B cell (primary cell): ENCODE results near the gene PLCB3. TPM values are rescaled to one million over a fixed set of nuclear protein-coding genes. Genes with fewer than 3 reads are reported as not detected.

Experiments
- ATAC-seq: fragments of 200-7000 bp; cut with Tn5 transposase; one replicate; pipeline ENCODE4 v1.10.0; 2021; ENCODE audit warnings: low read depth, mild to moderate bottlenecking, moderate number of reproducible peaks, moderate library complexity
- CTCF ChIA-PET: fragments of 350-600 bp; sonication (Branson Sonifier 250); formaldehyde crosslinking; loops from one replicate; lab custom pipeline; 2021; ENCODE audit warnings: antibody characterized with exemption, inconsistent platforms; lab: Charles Lee
- POLR2A ChIA-PET: fragments of 350-600 bp; sonication (Branson Sonifier 250); formaldehyde crosslinking; loops from one replicate; lab custom pipeline; 2021; ENCODE audit warnings: antibody characterized with exemption; lab: Charles Lee
- DNase-seq: peaks from one replicate; pipeline ENCODE4 v3.0.0; 2013
- H2AFZ ChIP-seq: 2 replicates; pipeline ENCODE4 v1.6.1; 2012; ENCODE audit warnings: mild to moderate bottlenecking, low read depth, low read length; ENCODE audit not compliant: insufficient read depth, poor library complexity, severe bottlenecking
- H3K27ac ChIP-seq, 2 donors: 1 replicate in 1 of 2; 2 replicates in 1 of 2; pipeline ENCODE4 v1.5.1; 2012 to 2013; ENCODE audit warnings: low read length in 2 of 2, mild to moderate bottlenecking in 2 of 2, moderate library complexity in 1 of 2
- H3K27me3 ChIP-seq, 4 experiments: fragments of 200-600 bp in 1 of 4; sonication (generic) in 1 of 4; replicated peaks in 1 of 4; 1 replicate in 2 of 4; 2 replicates in 2 of 4; pipeline versions ENCODE4 v1.6.1 to v1.7.0; 2013 to 2016; ENCODE audit warnings: low read length in 3 of 4, mild to moderate bottlenecking in 2 of 4, mixed read lengths in 1 of 4, moderate library complexity in 1 of 4; ENCODE audit not compliant: insufficient read depth in 4 of 4, control insufficient read depth in 3 of 4; ENCODE audit errors: control extremely low read depth in 1 of 4
- H3K36me3 ChIP-seq, 2 experiments: replicated peaks in 1 of 2; 1 replicate in 1 of 2; 2 replicates in 1 of 2; pipeline versions ENCODE4 v1.6.1 to v1.7.1; 2013; ENCODE audit warnings: low read length in 1 of 2; ENCODE audit not compliant: insufficient read depth in 2 of 2, control insufficient read depth in 1 of 2; ENCODE audit errors: control extremely low read depth in 1 of 2, extremely low read depth in 1 of 2
- H3K4me1 ChIP-seq, 2 donors: fragments of 200-600 bp in 1 of 2; sonication (generic) in 1 of 2; 1 replicate in 1 of 2; 2 replicates in 1 of 2; pipeline versions ENCODE4 v1.5.1 to v1.6.1; 2013 to 2017; ENCODE audit warnings: low read length in 2 of 2; ENCODE audit not compliant: control insufficient read depth in 2 of 2, insufficient read depth in 2 of 2
- H3K4me2 ChIP-seq: replicated peaks from 2 replicates; pipeline ENCODE3; 2012; ENCODE audit warnings: mild to moderate bottlenecking, low read depth, low read length; ENCODE audit not compliant: poor library complexity, severe bottlenecking
- H3K4me3 ChIP-seq, 5 experiments: fragments of 200-600 bp in 1 of 5; sonication (generic) in 1 of 5; 1 replicate in 3 of 5; 2 replicates in 2 of 5; pipeline versions ENCODE4 v1.5.1 to v1.7.0; 2011 to 2016; ENCODE audit warnings: low read length in 4 of 5, mild to moderate bottlenecking in 4 of 5, low read depth in 2 of 5, control low read depth in 1 of 5, moderate library complexity in 1 of 5; ENCODE audit not compliant: insufficient read depth in 1 of 5; ENCODE audit errors: control extremely low read depth in 1 of 5, extremely low read depth in 1 of 5
- H3K79me2 ChIP-seq: fragments of 200-600 bp; sonication (generic); one replicate; pipeline ENCODE4 v1.6.0; 2016; ENCODE audit warnings: low read length; ENCODE audit not compliant: control insufficient read depth, insufficient read depth
- H3K9ac ChIP-seq: fragments of 200-600 bp; sonication (generic); 2 replicates; pipeline ENCODE4 v1.6.1; 2017; ENCODE audit warnings: mild to moderate bottlenecking, low read length, moderate library complexity
- H3K9me3 ChIP-seq, 3 donors: one replicate each; pipeline versions ENCODE4 v1.6.1 to v1.7.1; 2013; ENCODE audit warnings: low read length in 2 of 3; ENCODE audit not compliant: control insufficient read depth in 2 of 3, insufficient read depth in 1 of 3; ENCODE audit errors: control extremely low read depth in 1 of 3
- H4K20me1 ChIP-seq: 2 replicates; pipeline ENCODE4 v1.6.0; 2012; ENCODE audit warnings: mild to moderate bottlenecking, low read length; ENCODE audit not compliant: insufficient read depth, control insufficient read depth, poor library complexity, severe bottlenecking
- H3K27ac Mint-ChIP-seq: one replicate; pipeline ENCODE4 v1.8.0; 2021; ENCODE audit warnings: mixed read lengths
- H3K27me3 Mint-ChIP-seq: one replicate; pipeline ENCODE4 v1.8.0; 2021; ENCODE audit warnings: mixed read lengths
- H3K4me1 Mint-ChIP-seq: one replicate; pipeline ENCODE4 v1.8.0; 2021; ENCODE audit warnings: mixed read lengths
- H3K4me3 Mint-ChIP-seq: one replicate; pipeline ENCODE4 v1.8.0; 2021; ENCODE audit warnings: mixed read lengths
- H3K9me3 Mint-ChIP-seq: one replicate; pipeline ENCODE4 v1.8.0; 2022; ENCODE audit warnings: mixed read lengths; ENCODE audit not compliant: insufficient read depth
- CTCF ChIP-seq: fragments of 200-600 bp; IDR thresholded peaks from one replicate; pipeline ENCODE4 v1.8.0; 2022; ENCODE audit warnings: antibody characterized with exemption, mild to moderate bottlenecking
- WGBS: methylation state at CpG from one replicate; pipeline ENCODE4 v1.1.5; 2013; ENCODE audit warnings: missing lambda C conversion rate; ENCODE audit not compliant: insufficient coverage; 5-methylcytosine and 5-hydroxymethylcytosine counted together
- intact Hi-C: fragments of 100-400 bp; cut with micrococcal nuclease; formaldehyde crosslinking; loops from one replicate; pipeline ENCODE4 v1.10.0; 2022
- polyA plus RNA-seq: library from polyadenylated mRNA; depleted of rRNA; stranded (reverse); fragments of >200 nt; gene quantifications from 2 replicates; pipeline ENCODE4 v1.2.3, GENCODE V29; 2012
- total RNA-seq, 2 donors: library from RNA; stranded (reverse); fragments of 120-200 nt in 1 of 2; gene quantifications; 1 replicate in 1 of 2; 2 replicates in 1 of 2; pipeline versions ENCODE4 v1.2.3 to v1.2.4, GENCODE V29; 2013 to 2022

Gene PLCB3
- total and polyA plus RNA-seq, 2 donors (not counting 1 experiment from before 2014, with no cell fraction given) = 3.0 to 8.1 TPM

GRCh38 chr11:64234647-64235379, 16.5 kb upstream of the PLCB3 start:
- Histone ChIP-seq H3K27me3 (no peaks in the 10 kb centered on the region), H3K4me2 (peak overlapping the region; percentile 99), H3K9me3 (no peaks in the 10 kb centered on the region), H3K4me3 (peak overlapping the region; percentile 53 to 84 (median 67)), H3K27ac (peak overlapping the region; percentile 65 to 85), H3K9ac (peak overlapping the region; percentile 89), H2AFZ (peak overlapping the region; percentile 64), H3K36me3 (peaks cover 0 to 27% of the 10 kb centered on the region in 2 experiments), H3K79me2 (peaks cover 23% of the 10 kb centered on the region), H4K20me1 (peaks cover 25% of the 10 kb centered on the region), H3K4me1 (peaks cover 30 to 68% of the 10 kb centered on the region in 2 donors)
- intact Hi-C loops = loop anchor here (1.0 kb wide), 1 partner anchor 9 kb away; the partner anchor contains the start of genes NUDT22 and TRPT1
- TF ChIP-seq CTCF = no peak
- peaks cover 62% of the 10 kb centered on the region for H3K4me1 Mint-ChIP-seq
- 2% methylated on average over 80 of the region's 80 CpGs for WGBS
- POLR2A ChIA-PET = interaction anchor here (0.9 to 2.7 kb wide), 5 partner anchors 10 to 609 kb away, joined by 3 to 8 read pairs (median 6); partner anchors contain the start of gene FERMT3
- CTCF ChIA-PET = interaction anchor here (1.3 to 2.2 kb wide), 3 partner anchors 28 to 66 kb away, joined by 4 to 10 read pairs (median 5); partner anchors contain the start of gene FERMT3
- ATAC-seq (peak; percentile 45), DNase-seq (peak; percentile 82)
- H3K9me3 Mint-ChIP-seq = no peaks in the 10 kb centered on the region
- peak overlapping the region; percentile 96 for H3K4me3 Mint-ChIP-seq
- peak overlapping the region; percentile 96 for H3K27ac Mint-ChIP-seq
- no peaks in the 10 kb centered on the region for H3K27me3 Mint-ChIP-seq
